Measurements from ENCODE around the gene PTPRN2. TPM values are rescaled to one million over a fixed set of nuclear protein-coding genes. Genes with fewer than 3 reads are reported as not detected.

Gene PTPRN2
- total RNA-seq, 1 experiment from 2014 or later = 1.7 TPM

DNA sequence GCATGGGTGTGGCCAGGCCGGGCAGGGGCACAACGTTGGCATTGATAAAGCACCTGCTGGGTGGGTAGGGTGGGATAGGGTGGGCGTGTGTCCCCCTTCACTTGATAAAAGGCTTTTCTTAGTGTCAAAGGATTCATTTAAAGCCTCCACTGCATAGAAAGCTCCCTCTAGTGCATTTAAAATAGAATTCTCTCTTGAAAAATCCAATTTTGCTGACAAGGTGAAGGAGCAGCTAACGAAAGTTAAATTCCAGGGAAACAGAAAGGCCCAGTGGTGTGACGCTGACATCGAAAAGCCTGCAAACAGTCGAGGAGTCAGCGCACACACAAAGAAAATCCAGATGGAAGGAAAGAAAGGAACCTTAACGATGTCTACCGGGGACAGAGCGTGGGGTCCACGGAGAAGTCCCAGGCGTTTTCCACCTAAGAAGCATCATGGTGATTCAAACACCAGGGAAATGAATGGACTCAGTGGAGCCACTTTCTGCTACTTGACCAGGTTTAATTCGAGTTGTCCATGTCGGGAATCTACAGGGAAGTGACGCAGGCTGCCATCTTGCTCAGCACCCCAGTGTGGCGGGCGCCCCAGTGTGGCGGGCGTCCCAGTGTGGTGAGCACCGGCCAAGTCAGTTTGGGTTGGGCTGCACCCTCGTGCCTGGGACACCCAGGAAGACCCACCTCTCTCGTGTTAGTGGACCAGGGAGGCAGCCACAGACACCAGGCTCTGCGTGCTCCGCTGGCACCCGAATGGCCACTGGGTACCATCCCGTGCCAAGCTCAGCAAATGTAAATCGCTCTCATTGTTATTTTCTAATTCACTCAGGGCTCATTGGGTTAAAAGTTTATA, 1033.0 kb downstream of the PTPRN2 start:
- Histone ChIP-seq H3K9me3 (ENCODE audit: low read length) (no peaks in the 10 kb centered on the region), H4K20me1 (ENCODE audit: insufficient read depth, low read depth, low read length) (no peaks in the 10 kb centered on the region), H3K4me2 (ENCODE audit: low read depth, low read length, poor library complexity, severe bottlenecking) (no peak overlapping the region), H3K4me3 (ENCODE audit: low read length) (no peak overlapping the region), H3K27me3 (ENCODE audit: low read length) (no peaks in the 10 kb centered on the region), H3K27ac (ENCODE audit: low read length) (no peak overlapping the region), H3K4me1 (ENCODE audit: low read length) (no peaks in the 10 kb centered on the region), H2AFZ (ENCODE audit: low read length) (no peak overlapping the region), H3K79me2 (ENCODE audit: low read length) (no peaks in the 10 kb centered on the region), H3K9ac (ENCODE audit: low read length) (no peak overlapping the region), H3K9me2 (replicated peaks; ENCODE audit: insufficient read depth, low read length) (no peaks in the 10 kb centered on the region), H3K36me3 (ENCODE audit: insufficient read depth, low read length) (no peaks in the 10 kb centered on the region)
- DNase-seq = no peak

DNA sequence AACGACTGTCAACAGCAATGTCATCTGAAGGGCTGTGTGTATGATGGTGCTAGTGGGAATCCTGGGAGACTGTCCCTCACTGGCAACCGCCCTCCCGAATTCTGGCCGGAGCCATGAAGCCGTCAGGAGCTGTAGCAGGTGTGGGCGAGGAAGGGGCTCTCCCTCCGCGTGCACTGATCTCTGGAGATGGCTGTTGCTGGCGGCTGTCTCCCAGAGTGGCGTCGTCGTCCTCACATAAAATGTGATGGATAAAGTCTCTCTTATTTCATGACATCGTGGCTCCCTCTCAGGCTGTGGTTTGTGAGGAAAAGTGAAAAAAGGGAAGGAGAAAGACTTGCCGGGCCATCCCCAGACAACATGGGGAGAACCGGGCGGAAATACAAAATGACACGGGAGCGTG, 1034.4 kb downstream of the PTPRN2 start:
- no peak overlapping the region for H3K4me2 ChIP-seq (ENCODE audit: low read depth, low read length, poor library complexity, severe bottlenecking)
- no peaks in the 10 kb centered on the region for H4K20me1 ChIP-seq (ENCODE audit: insufficient read depth, low read depth, low read length)
- no peaks in the 10 kb centered on the region for H3K9me2 ChIP-seq (replicated peaks; ENCODE audit: insufficient read depth, low read length)
- H3K27me3 ChIP-seq (ENCODE audit: low read length) = no peaks in the 10 kb centered on the region
- no peaks in the 10 kb centered on the region for H3K4me1 ChIP-seq (ENCODE audit: low read length)
- DNase-seq = no peak
- no peaks in the 10 kb centered on the region for H3K9me3 ChIP-seq (ENCODE audit: low read length)
- no peak overlapping the region for H2AFZ ChIP-seq (ENCODE audit: low read length)
- no peaks in the 10 kb centered on the region for H3K36me3 ChIP-seq (ENCODE audit: insufficient read depth, low read length)
- no peaks in the 10 kb centered on the region for H3K79me2 ChIP-seq (ENCODE audit: low read length)
- no peak overlapping the region for H3K4me3 ChIP-seq (ENCODE audit: low read length)
- H3K27ac ChIP-seq (ENCODE audit: low read length) = no peak overlapping the region
- no peak overlapping the region for H3K9ac ChIP-seq (ENCODE audit: low read length)

DNA sequence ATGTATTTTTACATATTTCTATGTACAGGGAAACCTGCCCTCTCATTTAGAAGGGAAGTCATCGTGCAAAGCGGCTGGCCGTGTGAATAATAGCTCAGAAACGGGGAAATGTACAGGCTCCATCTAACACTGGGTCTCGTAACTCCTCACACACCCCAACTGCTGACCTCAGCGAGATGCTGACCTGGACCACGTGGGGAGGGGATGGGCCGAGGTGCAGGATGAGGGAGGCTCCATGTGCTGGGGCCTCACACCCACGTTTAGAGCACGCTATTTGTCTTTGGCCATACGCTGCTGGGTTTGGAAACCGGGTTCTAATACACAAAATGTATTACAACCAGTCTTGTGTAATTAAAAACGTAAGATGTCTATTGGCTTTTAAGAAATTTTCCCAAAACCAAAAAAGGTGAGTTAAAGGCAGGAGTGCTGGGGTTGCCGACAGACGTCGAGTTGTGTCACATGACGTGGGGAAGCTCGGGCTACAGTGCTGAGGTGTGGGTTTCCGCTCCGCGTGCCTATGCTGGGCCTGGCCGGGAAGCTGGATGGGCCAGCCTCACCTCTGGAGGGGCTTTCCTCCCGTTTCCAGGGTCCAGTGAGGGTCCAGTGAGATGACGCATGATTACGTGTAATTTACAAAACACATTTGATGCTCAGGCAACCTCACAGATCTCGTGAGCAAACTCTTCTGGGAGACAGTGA, 1035.2 kb downstream of the PTPRN2 start:
- Histone ChIP-seq H3K9ac (ENCODE audit: low read length) (no peak overlapping the region), H3K9me2 (replicated peaks; ENCODE audit: insufficient read depth, low read length) (no peaks in the 10 kb centered on the region), H3K79me2 (ENCODE audit: low read length) (no peaks in the 10 kb centered on the region), H3K4me1 (ENCODE audit: low read length) (no peaks in the 10 kb centered on the region), H3K4me3 (ENCODE audit: low read length) (no peak overlapping the region), H3K27me3 (ENCODE audit: low read length) (no peaks in the 10 kb centered on the region), H3K9me3 (ENCODE audit: low read length) (no peaks in the 10 kb centered on the region), H3K27ac (ENCODE audit: low read length) (no peak overlapping the region), H4K20me1 (ENCODE audit: insufficient read depth, low read depth, low read length) (no peaks in the 10 kb centered on the region), H3K4me2 (ENCODE audit: low read depth, low read length, poor library complexity, severe bottlenecking) (no peak overlapping the region), H2AFZ (ENCODE audit: low read length) (no peak overlapping the region), H3K36me3 (ENCODE audit: insufficient read depth, low read length) (no peaks in the 10 kb centered on the region)
- DNase-seq = no peak

DNA sequence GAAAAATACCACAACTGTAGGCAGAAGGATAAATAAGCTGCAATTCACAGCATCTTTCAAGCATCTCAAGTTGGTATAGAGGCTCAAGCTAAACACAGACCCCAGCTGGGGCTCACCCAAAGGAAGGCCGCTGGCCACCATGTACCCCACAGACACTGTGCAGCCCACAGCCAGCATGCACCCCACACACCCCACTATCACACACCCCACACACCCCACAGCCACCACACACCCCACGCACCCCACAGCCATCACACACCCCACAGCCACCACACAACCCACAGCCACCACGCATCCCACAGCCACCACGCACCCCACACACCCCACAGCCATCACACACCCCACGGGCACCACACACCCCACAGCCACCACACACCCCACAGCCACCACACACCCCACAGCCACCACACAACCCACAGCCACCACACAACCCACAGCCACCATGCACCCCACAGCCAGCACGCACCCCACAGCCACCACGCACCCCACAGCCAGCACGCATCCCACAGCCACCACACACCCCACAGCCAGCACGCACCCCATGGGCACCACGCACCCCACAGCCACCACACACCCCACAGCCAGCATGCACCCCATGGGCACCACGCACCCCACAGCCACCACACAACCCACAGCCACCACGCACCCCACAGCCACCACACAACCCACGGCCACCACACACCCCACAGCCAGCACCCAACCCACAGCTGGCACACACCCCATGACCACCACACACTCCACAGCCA, 1036.1 kb downstream of the PTPRN2 start:
- H3K9ac ChIP-seq (ENCODE audit: low read length) = no peak overlapping the region
- no peaks in the 10 kb centered on the region for H3K9me2 ChIP-seq (replicated peaks; ENCODE audit: insufficient read depth, low read length)
- H3K4me1 ChIP-seq (ENCODE audit: low read length) = no peaks in the 10 kb centered on the region
- no peaks in the 10 kb centered on the region for H3K36me3 ChIP-seq (ENCODE audit: insufficient read depth, low read length)
- no peaks in the 10 kb centered on the region for H3K79me2 ChIP-seq (ENCODE audit: low read length)
- H3K4me2 ChIP-seq (ENCODE audit: low read depth, low read length, poor library complexity, severe bottlenecking) = no peak overlapping the region
- no peaks in the 10 kb centered on the region for H4K20me1 ChIP-seq (ENCODE audit: insufficient read depth, low read depth, low read length)
- no peak overlapping the region for H2AFZ ChIP-seq (ENCODE audit: low read length)
- no peak overlapping the region for H3K4me3 ChIP-seq (ENCODE audit: low read length)
- H3K27ac ChIP-seq (ENCODE audit: low read length) = no peak overlapping the region
- H3K9me3 ChIP-seq (ENCODE audit: low read length) = no peaks in the 10 kb centered on the region
- DNase-seq = no peak
- no peaks in the 10 kb centered on the region for H3K27me3 ChIP-seq (ENCODE audit: low read length)

DNA sequence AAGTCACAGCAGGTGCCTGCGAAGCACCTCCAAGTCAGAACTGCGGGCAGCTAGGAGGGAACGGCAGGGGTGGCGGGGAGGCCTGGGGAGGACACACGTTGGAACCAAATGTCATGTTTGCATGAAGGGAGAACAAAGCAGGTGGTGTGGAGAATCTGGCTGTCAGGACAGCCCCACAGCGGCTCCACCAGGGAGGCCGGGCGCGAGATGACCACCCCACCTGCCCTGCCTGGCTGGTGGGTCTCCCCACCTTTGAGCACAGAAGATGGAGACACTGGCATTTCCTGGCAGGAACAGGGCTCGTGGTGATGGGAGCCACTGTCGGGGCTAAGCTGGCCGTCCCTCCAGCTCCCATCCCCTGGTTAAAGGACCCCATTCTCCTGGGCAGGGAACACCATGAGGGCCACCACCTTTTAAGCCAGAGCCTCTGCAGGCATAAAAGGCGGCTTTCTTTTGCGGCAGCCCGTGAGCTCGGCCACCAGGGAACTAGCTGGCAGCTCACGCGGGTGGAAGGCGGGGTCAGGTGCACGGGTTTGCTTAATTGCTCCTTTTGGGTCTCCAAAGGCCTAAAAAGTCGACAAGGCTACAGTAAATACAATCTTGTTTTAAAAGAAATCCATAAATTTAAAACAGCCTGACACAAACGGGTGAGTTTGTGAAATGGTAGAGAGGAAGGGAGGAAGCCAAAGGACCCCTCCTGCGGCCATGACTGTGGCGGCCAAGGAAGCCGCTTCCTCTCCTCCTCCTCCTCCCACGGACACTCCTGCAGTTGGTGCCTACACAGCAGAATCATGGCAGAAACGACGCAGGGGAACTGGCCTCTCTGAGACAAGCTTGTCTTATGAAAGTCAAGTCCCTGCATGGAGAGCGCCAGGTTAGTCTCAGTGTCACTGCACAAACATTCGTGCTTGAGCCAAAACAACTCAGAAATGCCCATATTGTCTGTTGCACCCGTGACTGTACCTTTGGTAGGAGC, 1037.0 kb downstream of the PTPRN2 start:
- no peaks in the 10 kb centered on the region for H3K4me1 ChIP-seq (ENCODE audit: low read length)
- H3K27ac ChIP-seq (ENCODE audit: low read length) = no peak overlapping the region
- no peak overlapping the region for H3K4me3 ChIP-seq (ENCODE audit: low read length)
- no peaks in the 10 kb centered on the region for H3K9me3 ChIP-seq (ENCODE audit: low read length)
- H2AFZ ChIP-seq (ENCODE audit: low read length) = no peak overlapping the region
- H3K9ac ChIP-seq (ENCODE audit: low read length) = no peak overlapping the region
- no peak overlapping the region for H3K4me2 ChIP-seq (ENCODE audit: low read depth, low read length, poor library complexity, severe bottlenecking)
- H4K20me1 ChIP-seq (ENCODE audit: insufficient read depth, low read depth, low read length) = no peaks in the 10 kb centered on the region
- no peaks in the 10 kb centered on the region for H3K79me2 ChIP-seq (ENCODE audit: low read length)
- no peaks in the 10 kb centered on the region for H3K36me3 ChIP-seq (ENCODE audit: insufficient read depth, low read length)
- no peaks in the 10 kb centered on the region for H3K9me2 ChIP-seq (replicated peaks; ENCODE audit: insufficient read depth, low read length)
- H3K27me3 ChIP-seq (ENCODE audit: low read length) = no peaks in the 10 kb centered on the region
- no peak for DNase-seq

DNA sequence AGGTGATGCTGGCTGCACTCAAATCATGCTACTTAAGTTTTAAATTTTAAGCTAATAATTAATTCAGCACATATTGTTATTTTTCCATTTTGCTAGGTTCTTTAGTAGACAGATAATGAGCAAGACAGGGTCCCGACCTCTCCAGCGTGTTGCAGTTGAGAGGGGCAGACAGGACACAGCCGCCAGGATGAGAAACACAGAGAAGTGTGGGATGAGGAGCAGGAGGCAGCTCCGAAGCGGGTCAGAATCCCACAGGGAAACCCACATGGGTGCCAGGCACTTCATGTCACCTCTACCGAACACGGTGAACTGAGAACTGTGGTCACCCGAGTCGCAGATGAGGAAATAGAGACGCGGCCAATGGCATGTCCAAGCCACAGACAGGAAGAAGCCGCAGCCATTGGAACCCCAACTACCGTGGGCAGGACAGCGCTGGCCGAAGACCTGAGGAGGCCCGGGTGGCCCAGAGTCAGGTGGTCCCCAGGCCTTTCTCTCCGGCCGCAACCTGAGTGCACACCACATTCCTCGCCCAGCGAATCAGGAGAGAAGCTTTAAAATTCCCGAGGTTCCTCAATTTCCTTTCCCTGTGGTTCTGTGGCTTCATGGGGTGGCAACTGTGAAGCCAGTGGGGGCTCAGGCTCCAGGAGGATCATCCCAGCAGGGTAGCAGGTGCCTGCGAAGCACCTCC, 1037.9 kb downstream of the PTPRN2 start:
- H3K9me3 ChIP-seq (ENCODE audit: low read length) = no peaks in the 10 kb centered on the region
- no peak overlapping the region for H3K4me3 ChIP-seq (ENCODE audit: low read length)
- DNase-seq = no peak
- no peak overlapping the region for H3K4me2 ChIP-seq (ENCODE audit: low read depth, low read length, poor library complexity, severe bottlenecking)
- no peaks in the 10 kb centered on the region for H3K9me2 ChIP-seq (replicated peaks; ENCODE audit: insufficient read depth, low read length)
- no peak overlapping the region for H3K9ac ChIP-seq (ENCODE audit: low read length)
- no peak overlapping the region for H3K27ac ChIP-seq (ENCODE audit: low read length)
- H4K20me1 ChIP-seq (ENCODE audit: insufficient read depth, low read depth, low read length) = no peaks in the 10 kb centered on the region
- no peaks in the 10 kb centered on the region for H3K4me1 ChIP-seq (ENCODE audit: low read length)
- H3K36me3 ChIP-seq (ENCODE audit: insufficient read depth, low read length) = no peaks in the 10 kb centered on the region
- no peak overlapping the region for H2AFZ ChIP-seq (ENCODE audit: low read length)
- no peaks in the 10 kb centered on the region for H3K27me3 ChIP-seq (ENCODE audit: low read length)
- no peaks in the 10 kb centered on the region for H3K79me2 ChIP-seq (ENCODE audit: low read length)

DNA sequence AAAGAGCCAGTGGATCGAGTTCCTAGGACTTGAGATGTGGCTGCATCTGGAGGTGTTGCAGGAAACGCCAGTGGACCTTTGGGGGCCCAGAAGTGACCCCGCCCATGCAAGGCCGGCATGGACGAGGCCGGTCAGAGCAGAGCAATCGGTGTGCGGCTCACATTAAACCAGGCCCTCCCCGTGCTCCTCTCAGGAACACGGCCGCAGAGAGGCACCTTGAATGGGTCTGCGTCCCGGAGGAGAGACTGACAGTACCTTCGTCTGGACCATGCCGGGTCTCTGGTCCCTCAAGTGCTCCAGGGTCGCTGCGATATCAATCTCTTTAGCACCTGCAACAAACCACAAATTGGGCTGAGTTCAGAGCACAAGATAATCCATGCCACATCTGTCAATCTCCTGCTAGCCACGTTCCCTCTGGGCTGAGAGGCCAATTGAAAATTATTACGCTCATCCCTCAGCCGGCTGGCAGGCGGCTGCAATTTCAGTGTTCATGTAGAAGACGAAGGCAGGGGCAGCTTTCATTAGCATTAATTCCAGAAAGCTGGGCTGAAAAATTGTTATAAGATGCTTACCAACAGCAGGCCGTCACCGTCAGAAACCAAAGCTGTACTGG, 1038.8 kb downstream of the PTPRN2 start:
- no peak overlapping the region for H3K9ac ChIP-seq (ENCODE audit: low read length)

More for the DNA sequence above, 1038.8 kb downstream of the PTPRN2 start:
- Histone ChIP-seq H3K27me3 (ENCODE audit: low read length) (no peaks in the 10 kb centered on the region), H3K4me3 (ENCODE audit: low read length) (no peak overlapping the region), H3K4me2 (ENCODE audit: low read depth, low read length, poor library complexity, severe bottlenecking) (no peak overlapping the region), H3K9me2 (replicated peaks; ENCODE audit: insufficient read depth, low read length) (no peaks in the 10 kb centered on the region), H3K4me1 (ENCODE audit: low read length) (no peaks in the 10 kb centered on the region), H3K36me3 (ENCODE audit: insufficient read depth, low read length) (no peaks in the 10 kb centered on the region), H3K79me2 (ENCODE audit: low read length) (no peaks in the 10 kb centered on the region), H3K27ac (ENCODE audit: low read length) (no peak overlapping the region), H3K9me3 (ENCODE audit: low read length) (no peaks in the 10 kb centered on the region), H4K20me1 (ENCODE audit: insufficient read depth, low read depth, low read length) (no peaks in the 10 kb centered on the region), H2AFZ (ENCODE audit: low read length) (no peak overlapping the region)
- no peak for DNase-seq
